HUES64 (cell line): ENCODE results near the gene TBX15.

Source experiments
- H3K27ac ChIP-seq: 2 replicates; pipeline ENCODE4 v1.7.0; 2013; ENCODE audit warnings: low read depth, low read length, inconsistent platforms
- H3K27me3 ChIP-seq: 2 replicates; pipeline ENCODE4 v1.6.1; 2013; ENCODE audit warnings: mild to moderate bottlenecking, low read length; ENCODE audit not compliant: insufficient read depth
- H3K36me3 ChIP-seq: 2 replicates; pipeline ENCODE4 v1.6.1; 2013; ENCODE audit warnings: mild to moderate bottlenecking, low read length; ENCODE audit not compliant: insufficient read depth
- H3K4me1 ChIP-seq: 2 replicates; pipeline ENCODE4 v1.6.1; 2013; ENCODE audit warnings: mild to moderate bottlenecking, low read length, moderate library complexity; ENCODE audit not compliant: insufficient read depth
- H3K4me3 ChIP-seq: 2 replicates; pipeline ENCODE4 v1.5.1; 2013; ENCODE audit warnings: mild to moderate bottlenecking, low read length, moderate library complexity
- H3K9ac ChIP-seq: 2 replicates; pipeline ENCODE4 v1.6.1; 2013; ENCODE audit warnings: mild to moderate bottlenecking, low read depth, low read length
- H3K9me3 ChIP-seq: 2 replicates; pipeline ENCODE4 v1.6.1; 2013; ENCODE audit warnings: low read depth, low read length; ENCODE audit not compliant: insufficient read depth
- WGBS: fragments of 150-250, 120-280 bp; methylation state at CpG from one replicate; pipeline ENCODE4 v1.1.7; 2013; ENCODE audit warnings: missing lambda C conversion rate; 5-methylcytosine and 5-hydroxymethylcytosine counted together

TBX15 gene

DNA sequence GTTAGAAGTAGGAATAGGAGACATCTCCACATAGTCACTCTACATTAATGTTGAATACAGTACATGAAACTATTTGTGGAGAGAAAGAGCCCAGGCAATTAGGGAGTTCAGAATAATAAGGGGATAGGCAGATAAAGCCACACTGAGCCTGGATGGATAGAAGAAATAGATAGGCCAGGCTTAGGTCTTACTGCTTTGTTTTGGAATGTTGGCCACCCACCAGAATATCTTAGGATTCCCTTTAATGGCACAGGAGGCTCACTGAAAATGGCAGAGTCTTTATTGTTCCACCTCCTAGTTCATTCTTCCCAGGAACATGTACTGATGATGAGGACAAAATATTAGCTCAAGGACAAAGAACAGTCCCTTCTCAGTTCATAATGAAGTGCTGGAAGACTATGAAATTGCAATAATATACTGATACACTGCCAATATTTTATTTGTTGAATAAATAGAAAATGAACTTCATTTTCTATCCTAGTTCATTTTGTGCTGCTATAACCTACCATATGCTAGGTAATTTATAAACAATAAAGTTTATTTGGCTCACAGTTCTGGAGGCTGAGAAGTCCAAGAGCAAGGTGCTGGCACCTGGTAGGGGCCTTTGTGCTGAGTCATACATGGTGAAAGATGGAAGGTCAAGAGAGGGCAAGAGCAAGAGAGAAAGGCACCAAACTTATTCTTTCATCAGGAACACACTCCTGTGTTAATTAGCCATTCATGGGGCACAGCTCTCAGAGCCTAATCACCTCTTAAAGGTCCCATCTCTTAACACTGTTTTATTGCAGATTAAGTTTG, 87.3 kb downstream of the TBX15 start:
- H3K27me3 ChIP-seq: no peaks in the 10 kb centered on the region
- no peaks in the 10 kb centered on the region; the same call in 1 of the 2 replicates for H3K36me3 ChIP-seq
- no peak overlapping the region for H3K4me3 ChIP-seq
- no peak overlapping the region for H3K27ac ChIP-seq
- H3K9ac ChIP-seq: no peak overlapping the region
- no peaks in the 10 kb centered on the region for H3K4me1 ChIP-seq
- H3K9me3 ChIP-seq: no peaks in the 10 kb centered on the region

DNA sequence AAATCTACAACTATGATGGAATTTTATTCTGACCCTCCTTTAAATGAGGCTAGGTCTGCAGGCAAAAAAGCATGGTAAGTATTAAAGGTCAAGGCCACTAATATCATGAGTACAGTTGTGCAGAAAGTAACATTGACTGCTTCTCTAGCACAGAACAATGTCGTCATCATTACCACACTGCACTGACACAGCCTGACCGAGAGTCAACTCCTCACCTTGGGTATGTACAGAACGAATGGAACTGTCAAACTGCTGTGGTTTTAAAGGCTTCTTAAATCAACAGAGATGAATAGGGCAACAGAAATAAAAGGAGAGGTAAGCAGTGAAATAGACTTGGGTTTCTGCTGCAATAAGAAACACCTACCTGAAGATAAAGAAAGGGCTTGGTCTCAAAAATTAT, 88.8 kb downstream of the TBX15 start:
- Histone ChIP-seq H3K27me3 (no peaks in the 10 kb centered on the region), H3K4me1 (no peaks in the 10 kb centered on the region), H3K36me3 (no peaks in the 10 kb centered on the region; the same call in 1 of the 2 replicates), H3K9me3 (no peaks in the 10 kb centered on the region), H3K4me3 (no peak overlapping the region), H3K27ac (no peak overlapping the region), H3K9ac (no peak overlapping the region)
- 97% methylated on average over 3 of the region's 3 CpGs for WGBS

DNA sequence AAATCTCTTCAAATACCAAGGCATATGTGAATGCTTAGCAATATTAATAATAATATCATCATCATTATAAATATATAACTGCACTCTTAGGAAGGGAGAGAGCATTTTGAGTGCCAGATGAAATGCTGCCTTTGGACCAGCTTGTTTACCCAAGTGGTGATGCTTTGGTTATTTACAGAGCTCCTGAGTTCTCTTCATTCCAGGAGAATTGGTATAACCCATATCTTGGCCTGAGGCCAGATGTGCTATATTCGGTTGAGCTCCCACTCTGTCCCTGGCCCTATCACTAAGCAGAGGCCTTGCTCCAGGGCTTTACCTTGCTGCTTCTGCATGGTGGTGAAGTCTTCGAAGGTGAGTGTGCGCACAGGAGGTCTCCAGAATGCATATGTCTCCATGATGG, 89.4 kb downstream of the TBX15 start:
- no peak overlapping the region for H3K9ac ChIP-seq
- H3K36me3 ChIP-seq: no peaks in the 10 kb centered on the region; the same call in 1 of the 2 replicates
- 94% methylated on average over 3 of the region's 3 CpGs for WGBS
- H3K9me3 ChIP-seq: no peaks in the 10 kb centered on the region
- no peaks in the 10 kb centered on the region for H3K27me3 ChIP-seq
- H3K4me3 ChIP-seq: no peak overlapping the region
- no peaks in the 10 kb centered on the region for H3K4me1 ChIP-seq
- H3K27ac ChIP-seq: no peak overlapping the region

DNA sequence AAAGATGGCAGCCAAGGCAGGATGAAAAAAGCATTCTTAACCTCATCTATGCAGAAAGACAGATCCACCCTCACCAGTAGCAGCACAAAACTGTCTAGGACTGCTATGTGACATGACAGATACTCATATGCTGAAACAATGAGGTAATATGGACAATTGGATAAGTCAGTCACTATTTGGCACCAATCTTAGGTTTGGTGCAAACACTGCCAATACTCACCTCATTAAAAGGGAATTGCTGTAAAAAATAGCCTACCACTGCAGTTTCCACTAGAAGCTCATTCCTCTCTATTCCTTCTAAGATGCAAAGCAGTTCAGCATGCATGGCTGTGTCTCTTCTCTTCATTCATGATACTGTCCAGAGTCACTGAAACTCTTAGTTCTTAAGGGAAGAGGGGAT, 91.7 kb downstream of the TBX15 start:
- Histone ChIP-seq H3K4me3 (no peak overlapping the region), H3K9ac (no peak overlapping the region), H3K27ac (no peak overlapping the region), H3K9me3 (no peaks in the 10 kb centered on the region), H3K36me3 (no peaks in the 10 kb centered on the region; the same call in 1 of the 2 replicates), H3K27me3 (no peaks in the 10 kb centered on the region), H3K4me1 (no peaks in the 10 kb centered on the region)

DNA sequence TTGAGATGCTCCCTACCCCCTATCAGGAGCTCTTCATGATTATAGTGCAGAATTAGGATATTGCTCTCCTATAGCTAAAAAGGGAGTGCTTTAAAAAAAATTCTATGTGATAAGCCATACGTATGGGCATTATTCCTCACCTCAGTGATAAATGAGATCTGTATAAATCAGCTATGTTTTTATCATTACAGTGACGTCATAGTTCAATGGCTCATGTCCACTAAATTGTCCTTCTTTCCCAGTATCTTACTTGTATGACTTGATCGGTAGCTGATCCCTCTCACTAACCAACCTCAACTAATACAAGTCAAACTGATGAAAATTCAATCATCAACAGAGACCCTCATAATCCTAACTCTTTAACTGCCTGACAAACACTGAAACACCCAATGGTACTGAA, 93.3 kb downstream of the TBX15 start:
- Histone ChIP-seq H3K4me1 (no peaks in the 10 kb centered on the region), H3K36me3 (no peaks in the 10 kb centered on the region; the same call in 1 of the 2 replicates), H3K27ac (no peak overlapping the region), H3K4me3 (no peak overlapping the region), H3K9ac (no peak overlapping the region), H3K27me3 (no peaks in the 10 kb centered on the region), H3K9me3 (no peaks in the 10 kb centered on the region)
- 95% methylated on average over 3 of the region's 3 CpGs for WGBS

DNA sequence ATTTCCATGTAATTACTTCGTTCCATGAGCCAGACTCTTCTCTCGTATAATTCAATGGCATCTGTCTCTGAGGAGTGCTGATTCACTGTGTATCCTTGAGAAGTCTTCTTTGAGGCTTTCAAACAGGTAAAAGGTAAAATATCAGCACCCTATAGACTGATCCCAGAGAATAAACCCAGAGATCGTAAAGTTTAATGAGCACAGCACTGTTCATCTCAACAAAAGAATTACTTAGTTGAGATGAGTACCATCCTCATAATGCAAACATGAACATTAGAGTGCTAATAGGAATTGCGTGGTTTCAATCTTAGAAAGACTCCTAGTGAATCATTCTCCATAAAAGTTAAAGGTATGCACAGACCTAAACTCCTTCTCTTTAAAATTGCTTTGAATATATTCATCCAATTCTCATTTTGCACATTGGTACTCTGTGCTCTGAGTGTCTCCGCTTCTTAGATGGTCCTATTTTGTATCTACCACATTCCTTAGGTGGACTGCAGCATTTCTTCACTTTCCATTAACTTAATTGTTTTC, 97.2 kb downstream of the TBX15 start:
- H3K4me3 ChIP-seq: no peak overlapping the region
- 90% methylated on average over 5 of the region's 5 CpGs for WGBS
- H3K27ac ChIP-seq: no peak overlapping the region
- H3K9ac ChIP-seq: no peak overlapping the region
- H3K9me3 ChIP-seq: no peaks in the 10 kb centered on the region
- H3K27me3 ChIP-seq: no peaks in the 10 kb centered on the region
- no peaks in the 10 kb centered on the region for H3K36me3 ChIP-seq
- no peaks in the 10 kb centered on the region for H3K4me1 ChIP-seq

DNA sequence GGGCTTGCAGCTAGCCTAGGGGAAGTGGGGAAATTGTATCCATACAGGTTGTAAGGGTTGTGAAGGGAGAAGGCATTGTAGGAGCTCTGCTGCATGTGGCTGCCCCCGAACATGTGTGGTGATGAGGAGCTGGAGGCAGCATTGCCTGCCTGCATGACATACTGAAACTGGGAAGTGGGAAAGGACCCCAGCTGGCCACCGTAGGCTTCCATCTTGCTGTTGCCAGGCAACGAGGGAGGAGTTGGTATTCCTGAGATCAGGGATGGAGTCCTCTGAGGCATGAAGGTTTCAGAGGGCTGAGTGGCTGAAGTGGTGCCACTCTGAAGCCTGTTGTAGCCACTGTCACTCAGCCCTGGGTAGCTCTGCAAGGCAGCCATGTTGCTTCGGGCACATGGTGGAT, 103.2 kb downstream of the TBX15 start:
- H3K27me3 ChIP-seq: no peaks in the 10 kb centered on the region
- WGBS: 97% methylated on average over 4 of the region's 4 CpGs
- no peak overlapping the region for H3K9ac ChIP-seq
- H3K27ac ChIP-seq: no peak overlapping the region
- H3K9me3 ChIP-seq: no peaks in the 10 kb centered on the region
- no peak overlapping the region for H3K4me3 ChIP-seq
- no peaks in the 10 kb centered on the region for H3K4me1 ChIP-seq
- H3K36me3 ChIP-seq: 0 out of 2 replicates have a peak, but pooled peaks cover 4% of the 10 kb centered on the region

DNA sequence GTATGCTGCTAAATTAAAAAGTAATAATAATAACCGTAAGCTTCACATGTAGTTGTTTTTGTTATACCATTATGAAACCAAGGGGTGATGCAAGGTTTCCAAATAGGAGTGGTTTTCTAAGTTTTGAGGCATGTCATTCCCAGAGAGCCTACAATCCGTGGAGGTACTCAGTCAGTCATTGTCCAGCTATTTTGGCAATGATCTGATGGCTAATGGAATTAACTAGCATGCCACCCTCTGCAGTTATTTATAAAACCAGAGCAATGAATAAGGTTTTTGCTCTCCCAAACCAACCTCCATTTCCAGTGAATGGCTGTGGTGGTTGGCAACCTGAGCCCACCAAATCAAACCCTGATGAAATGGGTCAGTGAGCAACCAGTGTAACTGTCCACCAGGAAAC, 106.4 kb downstream of the TBX15 start:
- no peak overlapping the region for H3K27ac ChIP-seq
- H3K27me3 ChIP-seq: no peaks in the 10 kb centered on the region
- H3K4me3 ChIP-seq: no peak overlapping the region
- 0 out of 2 replicates have a peak, but pooled peaks cover 4% of the 10 kb centered on the region for H3K36me3 ChIP-seq
- H3K9ac ChIP-seq: no peak overlapping the region
- WGBS: 94% methylated on average over 2 of the region's 2 CpGs
- no peaks in the 10 kb centered on the region for H3K9me3 ChIP-seq
- no peaks in the 10 kb centered on the region for H3K4me1 ChIP-seq

DNA sequence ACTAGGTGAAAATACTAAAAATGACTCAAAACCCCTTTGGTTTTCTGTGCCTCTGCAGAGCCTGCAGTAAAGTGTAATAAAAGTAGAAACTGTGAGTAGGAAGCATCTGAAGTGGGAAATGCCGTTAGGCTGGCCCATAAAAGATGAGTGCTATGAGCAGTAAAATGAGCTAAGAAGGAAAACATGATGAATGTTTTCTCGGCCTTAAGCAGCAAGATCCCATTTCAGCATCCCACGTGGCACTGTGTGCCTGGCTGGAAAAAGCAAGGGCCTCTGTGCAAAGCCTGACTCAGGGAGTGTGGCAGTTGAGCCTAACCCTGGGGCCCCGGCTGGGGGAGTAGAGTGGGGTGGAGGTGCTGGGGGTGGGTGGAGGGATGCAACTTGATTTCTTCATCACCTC, 109.5 kb downstream of the TBX15 start:
- WGBS: 85% methylated on average over 4 of the region's 4 CpGs
- Histone ChIP-seq H3K9me3 (no peaks in the 10 kb centered on the region), H3K27ac (no peak overlapping the region), H3K36me3 (no peaks in the 10 kb centered on the region), H3K4me3 (no peak overlapping the region), H3K9ac (no peak overlapping the region), H3K4me1 (no peaks in the 10 kb centered on the region), H3K27me3 (no peaks in the 10 kb centered on the region)

DNA sequence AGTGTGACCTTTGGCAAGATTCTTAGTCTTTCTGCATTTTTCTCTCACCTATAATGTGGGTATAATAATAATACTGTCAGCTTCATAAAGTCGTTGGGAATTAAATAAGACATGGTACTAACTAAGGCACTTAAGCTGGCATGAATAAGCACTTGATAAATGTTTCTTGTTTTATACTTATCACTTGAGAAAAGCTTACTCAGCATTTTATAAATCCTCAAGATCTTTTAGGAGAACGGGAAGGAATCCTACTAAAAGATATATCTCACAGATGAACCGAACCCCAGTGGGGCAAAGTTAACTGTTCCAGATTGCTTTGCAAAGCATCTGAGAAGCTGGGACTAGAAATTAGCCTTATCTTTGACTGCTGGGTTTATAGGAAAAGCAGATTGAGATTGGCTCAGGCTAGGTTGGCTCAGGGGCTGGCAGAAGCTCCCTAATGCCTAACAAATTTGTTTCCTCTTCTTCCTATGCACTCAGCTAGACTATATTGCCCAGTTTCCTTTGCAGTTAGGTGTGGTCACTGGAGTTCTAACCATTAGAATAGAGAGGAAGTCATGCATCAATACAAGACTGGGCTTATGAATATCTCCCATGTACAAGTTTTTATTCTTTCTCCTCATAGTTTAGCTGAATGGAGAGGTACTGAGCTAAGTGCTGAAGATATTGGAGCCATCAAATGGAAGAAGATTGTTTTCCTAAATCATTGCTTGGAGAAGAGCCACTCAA, 110.3 kb downstream of the TBX15 start:
- WGBS: 96% methylated on average over 2 of the region's 3 CpGs
- Histone ChIP-seq H3K4me3 (no peak overlapping the region), H3K36me3 (no peaks in the 10 kb centered on the region), H3K27me3 (no peaks in the 10 kb centered on the region), H3K9ac (no peak overlapping the region), H3K27ac (no peak overlapping the region), H3K4me1 (no peaks in the 10 kb centered on the region), H3K9me3 (no peaks in the 10 kb centered on the region)

DNA sequence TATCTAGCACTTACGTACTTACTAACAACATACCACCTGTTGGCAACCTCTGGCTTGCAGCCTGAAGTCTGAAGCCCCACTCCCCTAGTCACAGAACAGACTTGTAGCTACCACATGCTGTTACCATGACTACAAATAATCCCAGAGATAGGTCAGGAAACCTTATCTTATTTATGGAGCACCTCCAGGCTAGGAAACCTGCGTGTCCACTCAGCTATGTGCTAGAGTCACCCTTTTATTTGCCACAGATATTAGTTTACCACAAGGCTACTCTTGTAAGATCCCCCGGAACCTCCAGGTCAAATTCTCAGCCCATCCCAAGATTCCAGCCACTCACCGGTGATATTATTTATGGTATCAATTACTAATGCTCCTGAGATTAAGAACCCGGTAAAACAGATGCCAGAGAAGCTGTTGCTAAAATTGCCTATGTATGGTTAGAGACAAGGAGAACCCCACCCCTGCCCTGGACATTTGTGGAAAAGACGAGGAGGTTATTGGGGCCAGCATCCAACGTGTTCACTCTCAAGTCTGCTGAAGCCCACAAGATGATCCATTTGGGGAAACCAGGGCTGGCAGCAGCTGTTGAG, 116.5 kb downstream of the TBX15 start:
- Histone ChIP-seq H3K4me3 (no peak overlapping the region), H3K27ac (no peak overlapping the region), H3K36me3 (no peaks in the 10 kb centered on the region), H3K9me3 (no peaks in the 10 kb centered on the region), H3K27me3 (no peaks in the 10 kb centered on the region), H3K9ac (no peak overlapping the region), H3K4me1 (no peaks in the 10 kb centered on the region)
- WGBS: 95% methylated on average over 7 of the region's 7 CpGs
